ENCODE results near the gene HSF2BP.
"Not testable (repeated sequence)": the region's sequence is repeated elsewhere in the genome, so short reads cannot be mapped to it uniquely, and the experiment has no call there.

Gene HSF2BP

GRCh38 chr21:43659136-43660000 lies at the start of gene HSF2BP, which contains the start of gene RRP1B:
Gene HSF2BP (minus strand): TSS chr21:43659488. CDS start chr21:43658096, 1,392 bp downstream.
Gene RRP1B (plus strand): TSS chr21:43659560. CDS start chr21:43659665, 105 bp downstream.
- DNase-seq: peak; percentile 91

DNA sequence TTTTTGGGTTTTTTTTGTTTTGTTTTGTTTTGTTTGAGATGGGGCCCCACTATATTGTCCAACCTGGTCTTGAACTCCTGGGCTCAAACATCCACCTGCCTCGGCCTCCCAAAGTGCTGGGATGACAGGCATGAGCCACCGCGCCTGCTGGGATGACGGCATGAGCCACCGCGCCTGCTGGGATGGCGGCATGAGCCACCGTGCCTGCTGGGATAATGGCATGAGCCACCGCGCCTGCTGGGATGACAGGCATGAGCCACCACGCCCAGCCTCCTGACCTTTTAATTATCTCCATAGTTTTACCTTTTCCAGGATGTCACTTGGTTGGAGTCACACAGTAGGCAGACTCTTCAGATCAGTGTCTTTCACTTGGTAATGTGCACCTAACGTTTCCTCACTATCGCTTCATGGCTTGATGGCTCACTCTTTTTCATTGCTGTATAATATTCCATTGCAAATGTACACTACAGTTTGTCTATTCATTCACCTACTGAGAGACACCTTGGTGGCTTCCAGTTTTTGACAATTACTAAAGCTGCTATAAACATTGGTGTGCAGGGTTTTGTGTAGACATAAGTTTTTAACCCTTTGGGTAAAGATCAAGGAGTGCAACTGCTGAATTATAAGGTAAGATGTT lies 49.6 kb upstream of the HSF2BP start:
- no peak for DNase-seq

GRCh38 chr21:43707462-43707861 lies 48.2 kb upstream of the HSF2BP start:
- DNase-seq: no peak

DNA sequence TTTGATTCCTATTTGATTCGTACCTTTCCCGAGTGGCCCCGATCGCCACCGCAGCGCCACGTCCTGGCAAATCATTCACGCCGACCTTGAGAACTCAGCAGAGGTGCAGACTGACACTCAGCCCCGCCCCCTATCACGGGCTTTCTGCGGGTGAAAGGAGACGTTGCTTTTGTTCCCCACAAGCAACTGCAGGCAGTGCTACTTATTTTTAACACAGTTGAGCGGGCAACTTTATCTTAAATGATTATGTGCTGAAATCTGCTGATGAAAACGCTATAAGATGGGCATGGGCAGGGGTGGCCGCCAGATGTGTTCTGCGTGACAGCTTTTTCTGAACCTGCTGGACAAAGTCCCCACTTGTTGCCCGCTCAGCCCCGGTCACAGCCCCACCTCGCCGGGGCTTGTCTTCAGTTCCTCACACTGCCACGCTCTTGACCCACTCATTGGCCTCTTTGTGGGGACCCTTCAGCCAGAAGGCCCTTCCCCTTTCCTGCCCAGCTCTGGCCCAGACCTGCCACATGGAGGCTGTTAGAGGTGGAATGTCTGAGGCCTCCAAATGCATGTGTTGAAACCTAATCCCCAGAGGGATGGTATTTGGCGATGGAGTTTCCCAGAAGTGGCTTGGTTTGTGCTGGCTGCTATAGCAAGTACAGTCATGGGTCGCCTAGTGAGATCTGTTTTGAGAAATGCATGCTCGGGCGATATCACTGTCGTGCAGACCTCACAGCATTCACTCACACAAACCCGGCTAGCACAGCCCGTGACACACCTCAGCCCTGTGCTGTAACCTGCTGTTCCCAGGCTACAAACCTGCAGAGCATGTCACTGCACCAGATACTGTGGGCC lies 44.0 kb upstream of the HSF2BP start:
- peak; percentile 54 for DNase-seq

DNA sequence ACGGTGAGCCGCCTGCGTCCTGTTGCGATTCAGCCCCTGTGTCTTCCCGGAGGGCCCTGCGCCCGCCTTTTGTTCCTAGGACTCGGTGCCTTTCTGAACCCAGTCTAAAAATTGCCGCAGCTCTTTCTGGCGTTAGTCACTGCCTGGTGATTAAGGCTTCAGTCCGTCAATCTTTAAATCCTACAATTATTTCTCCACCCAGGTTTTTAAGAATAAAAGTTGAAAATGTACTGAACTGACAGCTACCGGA lies 43.4 kb upstream of the HSF2BP start:
- no peak for DNase-seq

GRCh38 chr21:43701936-43702784 lies 42.9 kb upstream of the HSF2BP start:
- no peak for DNase-seq

DNA sequence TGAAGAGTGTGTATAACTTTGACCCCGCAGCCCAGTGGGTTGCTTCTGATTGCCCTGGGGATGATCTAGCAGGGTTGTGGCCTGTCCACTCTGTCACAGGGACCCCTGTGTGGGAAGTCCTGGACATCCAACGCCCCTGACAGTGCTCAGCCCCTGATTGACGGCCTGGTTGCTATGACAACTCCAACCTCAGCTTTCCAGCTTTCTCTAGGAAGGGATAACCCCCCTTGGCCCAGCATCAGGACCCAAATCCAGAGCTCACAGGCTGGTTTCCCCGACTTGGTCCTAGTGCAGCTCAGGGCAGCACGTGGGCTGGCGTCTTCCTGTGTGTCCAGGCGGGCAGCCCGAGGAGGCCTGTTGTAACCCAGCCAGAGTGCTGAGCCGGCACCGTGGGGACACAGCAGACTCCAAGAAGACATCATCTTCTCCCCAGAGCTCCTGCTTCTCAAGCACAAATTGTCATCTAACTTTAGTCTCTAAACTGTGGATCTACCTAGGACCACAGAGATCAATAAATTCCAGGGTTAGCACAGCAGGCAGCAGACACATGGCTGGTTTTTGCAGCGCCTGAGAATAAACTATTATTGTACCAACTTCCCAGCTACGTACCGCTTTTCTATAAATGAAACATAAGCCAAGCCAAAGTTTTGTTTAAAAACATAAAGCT lies 40.8 kb upstream of the HSF2BP start:
- DNase-seq: no peak

- not testable (repeated sequence) for DNase-seq
These were observed 40.1 kb upstream of the HSF2BP start for GRCh38 chr21:43699492-43699777.

DNA sequence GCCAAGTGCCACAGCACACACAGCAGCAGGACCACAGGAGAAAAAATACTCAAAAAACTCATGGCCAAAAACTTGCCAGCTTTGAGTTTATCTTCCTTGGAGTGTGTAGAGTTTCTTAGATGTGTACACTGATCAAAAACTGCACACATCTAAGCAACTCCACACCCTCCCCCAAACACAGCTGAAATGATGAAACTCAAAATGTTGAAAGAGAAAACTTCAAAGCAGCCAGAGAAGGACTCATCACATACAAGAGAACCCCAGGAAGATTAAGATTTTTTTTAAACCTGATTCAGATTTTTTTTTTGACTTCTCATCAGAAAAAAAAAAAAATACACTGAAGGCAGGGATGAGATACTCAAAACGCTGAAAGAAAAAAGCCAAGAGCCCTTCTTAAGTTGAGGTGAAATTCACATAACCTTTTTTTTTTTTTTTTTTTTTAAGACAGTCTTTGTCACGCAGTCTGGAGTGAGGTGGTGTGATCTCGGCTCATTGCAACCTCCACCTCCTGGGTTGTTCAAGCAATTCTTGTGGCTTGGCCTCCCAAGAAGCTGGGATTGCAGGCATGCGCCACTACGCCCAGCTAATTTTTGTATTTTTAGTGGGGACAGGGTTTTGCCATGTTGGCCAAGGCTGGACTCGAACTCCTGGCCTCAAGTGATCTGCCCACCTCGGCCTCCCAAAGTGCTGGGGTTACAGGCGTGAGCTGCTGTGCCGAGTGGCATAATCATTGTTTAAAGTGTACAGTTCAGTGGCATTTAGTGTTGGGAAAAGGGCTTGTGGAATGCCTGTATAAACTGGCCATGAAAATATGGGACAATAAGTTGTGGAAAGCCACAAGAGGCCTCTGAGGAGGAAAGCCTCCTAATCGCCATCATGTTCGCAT lies 38.7 kb upstream of the HSF2BP start:
- DNase-seq: no peak

DNA sequence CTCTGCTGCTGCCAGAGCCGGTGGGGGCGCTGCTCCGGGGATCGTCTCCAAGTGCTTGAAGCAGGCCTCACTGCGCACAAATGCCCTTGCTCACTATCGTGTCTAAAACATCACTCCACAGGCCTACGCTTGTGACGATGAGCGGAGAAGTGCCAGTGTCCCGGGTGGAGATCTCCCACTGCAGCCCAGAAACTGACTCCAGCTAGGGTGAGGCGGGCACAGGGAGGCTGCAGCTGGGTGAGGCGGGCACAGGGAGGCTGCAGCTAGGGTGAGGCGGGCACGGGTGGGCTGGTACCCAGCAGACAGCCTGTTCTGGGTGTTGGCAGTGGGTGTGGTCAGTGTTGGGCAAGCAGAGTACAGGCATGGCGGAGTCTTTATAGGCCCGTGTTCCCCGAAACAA lies 36.9 kb upstream of the HSF2BP start:
- DNase-seq: no peak

DNA sequence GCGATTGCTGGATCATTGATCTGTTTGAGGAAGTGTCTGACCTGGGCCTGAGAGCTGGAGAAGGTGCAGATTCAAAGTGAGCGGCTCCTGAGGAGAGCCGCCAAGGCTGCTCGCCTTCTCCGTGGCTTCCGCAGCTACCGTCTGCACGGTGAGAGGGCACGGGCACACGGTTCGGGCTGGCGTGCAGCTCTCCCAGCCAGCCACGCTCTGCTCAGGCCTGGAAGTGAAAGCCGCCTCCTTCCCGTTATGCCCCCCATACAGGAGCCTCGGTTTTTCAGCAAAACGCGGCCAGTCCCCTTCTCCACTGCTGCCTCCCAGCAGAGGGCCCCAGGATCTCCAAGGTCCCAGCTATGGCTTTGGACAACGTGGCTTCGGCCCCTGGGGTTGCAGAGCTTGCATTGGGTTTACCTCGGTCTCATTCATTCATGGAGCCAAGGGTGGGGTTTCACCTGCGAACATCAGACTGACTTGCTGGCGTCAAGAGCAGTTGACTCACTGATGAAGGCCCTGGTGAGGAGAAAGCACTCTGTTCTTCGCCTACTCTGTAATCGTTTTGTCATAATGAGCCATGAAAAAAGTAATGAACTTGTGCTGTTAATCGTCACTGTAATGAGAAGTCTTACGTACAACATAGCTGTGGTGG lies 35.3 kb upstream of the HSF2BP start:
- DNase-seq: no peak

DNA sequence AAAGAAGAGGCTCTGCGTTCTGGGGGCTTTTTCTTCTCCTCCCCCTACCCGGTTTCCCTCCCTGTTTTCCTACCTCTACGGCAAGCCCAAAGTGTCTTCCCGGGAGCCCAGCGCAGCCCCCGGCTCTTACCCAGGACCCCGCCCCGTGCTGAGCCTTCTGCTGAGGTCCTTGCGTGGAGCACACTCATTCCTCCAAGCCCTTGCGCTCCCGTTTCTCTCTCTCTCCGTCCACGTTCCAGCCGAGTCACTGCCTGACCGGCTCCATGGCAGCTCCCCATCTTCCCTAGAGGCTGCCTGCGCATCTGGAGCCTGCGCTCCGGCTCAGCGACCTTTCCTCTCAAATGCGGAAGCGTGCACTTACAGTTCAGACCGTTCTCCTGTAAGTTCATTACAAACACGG lies 34.7 kb upstream of the HSF2BP start:
- DNase-seq: no peak

DNA sequence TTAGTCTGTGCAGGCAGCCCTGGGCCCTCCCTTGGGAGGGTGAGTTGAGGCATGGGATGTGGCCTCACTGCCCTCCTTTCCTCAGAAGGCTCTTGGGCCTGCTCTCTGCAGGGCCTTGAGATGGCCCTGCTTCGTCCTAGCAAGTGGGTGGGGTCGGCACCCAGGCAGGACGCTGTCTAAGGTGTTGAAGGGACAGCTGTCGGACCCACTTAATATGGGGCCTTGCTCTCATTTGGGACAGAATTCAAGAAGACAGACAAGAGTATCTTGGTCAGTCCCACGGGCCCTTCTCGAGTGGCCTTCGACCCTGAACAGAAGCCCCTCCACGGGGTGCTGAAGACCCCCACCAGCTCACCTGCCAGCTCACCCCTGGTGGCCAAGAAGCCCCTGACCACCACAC lies 33.7 kb upstream of the HSF2BP start:
- no peak for DNase-seq

DNA sequence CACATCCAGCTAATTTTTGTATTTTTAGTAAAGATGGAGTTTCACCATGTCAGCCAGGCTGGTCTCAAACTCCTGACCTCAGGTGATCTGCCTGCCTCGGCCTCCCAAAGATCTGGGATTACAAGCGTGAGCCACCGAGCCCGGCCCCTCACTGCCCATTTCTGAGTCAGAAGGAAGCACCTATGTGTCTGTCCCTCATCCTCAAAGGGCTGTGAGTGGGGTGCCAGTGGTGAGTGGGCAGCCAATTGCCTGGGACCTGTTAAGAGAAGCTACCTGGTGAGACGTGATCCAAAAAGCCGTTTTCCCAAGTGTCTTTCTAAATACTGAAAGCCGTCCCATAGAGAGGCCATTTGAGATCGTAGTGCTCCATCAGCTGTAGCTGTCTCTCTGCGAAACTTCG lies 32.5 kb upstream of the HSF2BP start:
- no peak for DNase-seq

- no peak for DNase-seq
These were observed 32.0 kb upstream of the HSF2BP start for GRCh38 chr21:43691086-43691795.

- no peak for DNase-seq
These were observed 31.1 kb upstream of the HSF2BP start for GRCh38 chr21:43690346-43690745.

GRCh38 chr21:43689556-43690337 lies 30.5 kb upstream of the HSF2BP start:
- no peak for DNase-seq

DNA sequence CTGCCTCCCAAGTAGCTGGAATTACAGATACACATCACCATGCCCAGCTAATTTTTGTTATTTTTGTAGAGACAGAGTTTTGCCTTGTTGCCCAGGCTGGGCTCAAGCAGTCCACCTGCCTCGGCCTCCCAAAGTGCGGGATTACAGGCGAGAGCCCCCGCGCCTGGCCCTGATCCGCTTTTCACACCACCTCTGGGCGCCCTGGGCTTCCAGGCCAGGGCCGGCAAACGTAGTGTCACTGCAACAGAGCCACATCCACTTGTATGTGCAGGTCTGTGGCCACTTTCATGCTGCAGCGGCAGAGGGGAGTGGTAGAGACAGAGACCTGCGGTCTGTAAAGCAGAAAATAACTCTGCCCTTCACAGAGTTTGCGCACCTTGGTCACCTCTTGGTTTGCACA lies 29.6 kb upstream of the HSF2BP start:
- DNase-seq: no peak

All from hematopoietic multipotent progenitor cell treated with erythropoietin and hydrocortisone succinate and interleukin-3 and kit ligand, for 6 days (in vitro differentiated cells).